ENCODE results near the gene MAPK6.

- TF ChIP-seq CTCF (IDR thresholded peaks at IDR 0.05; ENCODE audit: poor library complexity, severe bottlenecking) = no peak
- TF ChIP-seq TAF1 (IDR thresholded peaks at IDR 0.05; ENCODE audit: low read depth) = no peak
- TF ChIP-seq MXI1 (conservative IDR thresholded peaks at IDR 0.05; ENCODE audit: poor library complexity, severe bottlenecking) = no peak
- no peak for TF ChIP-seq EZH2 (IDR thresholded peaks at IDR 0.05; ENCODE audit: borderline replicate concordance, insufficient read depth, low read length, poor library complexity, severe bottlenecking)
Observed at GRCh38 chr15:52021892-52022540, 3.0 kb downstream of the MAPK6 start.

Data from neural cell (in vitro differentiated cells).